HG03342 (cell line): ENCODE measurements around the gene CTBP1.

Source experiments
- ATAC-seq: cut with Tn5 transposase; IDR thresholded peaks from one replicate; pipeline ENCODE4 v1.9.1; 2021; ENCODE audit warnings: mild to moderate bottlenecking, moderate library complexity; ENCODE audit not compliant: unreplicated experiment

Gene CTBP1

GRCh38 chr4:1225272-1226143 is 23.4 kb downstream of the CTBP1 start:
- ATAC-seq: no peak

GRCh38 chr4:1223841-1224809 is 24.8 kb downstream of the CTBP1 start:
- no peak for ATAC-seq

- ATAC-seq: no peak
These were observed 25.8 kb downstream of the CTBP1 start for GRCh38 chr4:1222938-1223690.

GRCh38 chr4:1222036-1222789 is 26.7 kb downstream of the CTBP1 start:
- ATAC-seq: no peak

- no peak for ATAC-seq
These were observed 27.6 kb downstream of the CTBP1 start for GRCh38 chr4:1221155-1221870.

GRCh38 chr4:1220566-1220965 is 28.4 kb downstream of the CTBP1 start:
- no peak for ATAC-seq

GRCh38 chr4:1219566-1219950 is 29.4 kb downstream of the CTBP1 start:
- ATAC-seq: no peak

- peak; percentile 66 for ATAC-seq
These were observed 30.0 kb downstream of the CTBP1 start for GRCh38 chr4:1218634-1219565.

GRCh38 chr4:1217366-1217765 is 31.6 kb downstream of the CTBP1 start:
- no peak for ATAC-seq

- no peak for ATAC-seq
These were observed 32.0 kb downstream of the CTBP1 start for GRCh38 chr4:1216869-1217294.

GRCh38 chr4:1216076-1216614 is 32.8 kb downstream of the CTBP1 start:
- no peak for ATAC-seq

GRCh38 chr4:1215141-1216075 is 33.5 kb downstream of the CTBP1 start:
- ATAC-seq: no peak

- ATAC-seq: no peak
These were observed 34.5 kb downstream of the CTBP1 start for GRCh38 chr4:1214101-1215095.

- ATAC-seq: no peak
These were observed 35.5 kb downstream of the CTBP1 start for GRCh38 chr4:1213336-1213995.

GRCh38 chr4:1212546-1213335 is 36.2 kb downstream of the CTBP1 start:
- ATAC-seq: no peak
